Activated CD8-positive, alpha-beta memory T cell treated with anti-CD3 and anti-CD28 coated beads, Interleukin-2, amount 10 ng/mL, durations not matched to agents 7 days and 5 days (primary cell): ENCODE measurements around the gene OR2V2. TPM values are rescaled to one million over a fixed set of nuclear protein-coding genes. Genes with fewer than 3 reads are reported as not detected.
"Not testable (repeated sequence)": the region's sequence is repeated elsewhere in the genome, so short reads cannot be mapped to it uniquely, and the experiment has no call there.

Source experiments
- ATAC-seq: fragments of 150-1000 bp; cut with Tn5 transposase; one replicate; pipeline ENCODE4 v1.10.0; 2021; ENCODE audit warnings: moderate library complexity
- CTCF ChIA-PET: fragments of 350-600 bp; sonication (Branson Sonifier 250); formaldehyde crosslinking; loops from one replicate; lab custom pipeline; 2021; ENCODE audit warnings: antibody characterized with exemption; lab: Charles Lee
- DNase-seq: peaks from one replicate; pipeline ENCODE4 v3.0.0-alpha.2; 2020
- H3K27ac Mint-ChIP-seq: one replicate; pipeline ENCODE4 v1.8.0; 2021; ENCODE audit warnings: mild to moderate bottlenecking, mixed read lengths
- H3K27me3 Mint-ChIP-seq: one replicate; pipeline ENCODE4 v1.8.0; 2021; ENCODE audit warnings: mixed read lengths
- H3K36me3 Mint-ChIP-seq: one replicate; pipeline ENCODE4 v1.8.0; 2021; ENCODE audit warnings: mild to moderate bottlenecking, mixed read lengths
- H3K4me1 Mint-ChIP-seq: one replicate; pipeline ENCODE4 v1.8.0; 2021; ENCODE audit warnings: mixed read lengths
- H3K4me3 Mint-ChIP-seq: one replicate; pipeline ENCODE4 v1.8.0; 2021; ENCODE audit warnings: mild to moderate bottlenecking, moderate library complexity, mixed read lengths
- H3K9me3 Mint-ChIP-seq: one replicate; pipeline ENCODE4 v1.8.0; 2022; ENCODE audit warnings: low read depth, mixed read lengths
- total RNA-seq, 2 experiments: library from RNA; stranded (reverse); gene quantifications; one replicate each; pipeline ENCODE4 v1.2.3, GENCODE V29; 2021

The OR2V2 gene
- total RNA-seq, 2 experiments from 2014 or later: not detected

- DNase-seq (no peak), ATAC-seq (no peak)
- H3K4me3 Mint-ChIP-seq: no peak overlapping the region
- H3K4me1 Mint-ChIP-seq: no peaks in the 10 kb centered on the region
- H3K27ac Mint-ChIP-seq: no peak overlapping the region
- CTCF ChIA-PET: no interaction called here
- peaks cover 29% of the 10 kb centered on the region for H3K27me3 Mint-ChIP-seq
- H3K9me3 Mint-ChIP-seq: no peaks in the 10 kb centered on the region
- H3K36me3 Mint-ChIP-seq: no peaks in the 10 kb centered on the region
These were observed 5.3 kb upstream of the OR2V2 start for GRCh38 chr5:181142054-181142453.

- no peaks in the 10 kb centered on the region for H3K9me3 Mint-ChIP-seq
- no peaks in the 10 kb centered on the region for H3K36me3 Mint-ChIP-seq
- no peak for DNase-seq
- H3K27ac Mint-ChIP-seq: no peak overlapping the region
- CTCF ChIA-PET: no interaction called here
- H3K27me3 Mint-ChIP-seq: peaks cover 40% of the 10 kb centered on the region
- no peak for ATAC-seq
- no peak overlapping the region for H3K4me3 Mint-ChIP-seq
- no peaks in the 10 kb centered on the region for H3K4me1 Mint-ChIP-seq
These were observed 2.3 kb upstream of the OR2V2 start for GRCh38 chr5:181145133-181145532.

GRCh38 chr5:181149355-181149754, 2.0 kb downstream of the OR2V2 start:
- ATAC-seq (no peak), DNase-seq (no peak)
- no peaks in the 10 kb centered on the region for H3K36me3 Mint-ChIP-seq
- H3K27me3 Mint-ChIP-seq: peaks cover 27% of the 10 kb centered on the region
- H3K4me3 Mint-ChIP-seq: no peak overlapping the region
- H3K27ac Mint-ChIP-seq: no peak overlapping the region
- H3K9me3 Mint-ChIP-seq: no peaks in the 10 kb centered on the region
- CTCF ChIA-PET: no interaction called here
- peaks cover 12% of the 10 kb centered on the region for H3K4me1 Mint-ChIP-seq

- H3K4me3 Mint-ChIP-seq: no peak overlapping the region
- peaks cover 24% of the 10 kb centered on the region for H3K27me3 Mint-ChIP-seq
- no peaks in the 10 kb centered on the region for H3K36me3 Mint-ChIP-seq
- peaks cover 2% of the 10 kb centered on the region for H3K9me3 Mint-ChIP-seq
- peaks cover 18% of the 10 kb centered on the region for H3K4me1 Mint-ChIP-seq
- ATAC-seq (no peak), DNase-seq (no peak)
- CTCF ChIA-PET: no interaction called here
- H3K27ac Mint-ChIP-seq: no peak overlapping the region
These were observed 2.7 kb downstream of the OR2V2 start for GRCh38 chr5:181149806-181150733.

- H3K27ac Mint-ChIP-seq: no peak overlapping the region
- H3K9me3 Mint-ChIP-seq: peaks cover 2% of the 10 kb centered on the region
- no peak for DNase-seq
- ATAC-seq: no peak
- no peaks in the 10 kb centered on the region for H3K36me3 Mint-ChIP-seq
- CTCF ChIA-PET: no interaction called here
- no peak overlapping the region for H3K4me3 Mint-ChIP-seq
- H3K27me3 Mint-ChIP-seq: peaks cover 22% of the 10 kb centered on the region
- peaks cover 25% of the 10 kb centered on the region for H3K4me1 Mint-ChIP-seq
These were observed 3.8 kb downstream of the OR2V2 start for GRCh38 chr5:181151146-181151545.

- Mint-ChIP-seq H3K9me3 (peaks cover 2% of the 10 kb centered on the region), H3K4me3 (no peak overlapping the region), H3K36me3 (no peaks in the 10 kb centered on the region), H3K4me1 (peaks cover 37% of the 10 kb centered on the region), H3K27ac (no peak overlapping the region), H3K27me3 (peaks cover 16% of the 10 kb centered on the region)
- ATAC-seq (no peak), DNase-seq (no peak)
- CTCF ChIA-PET: no interaction called here
These were observed 5.0 kb downstream of the OR2V2 start for GRCh38 chr5:181152406-181152805.

GRCh38 chr5:181153814-181154213, 6.4 kb downstream of the OR2V2 start:
- CTCF ChIA-PET: no interaction called here
- H3K9me3 Mint-ChIP-seq: peaks cover 2% of the 10 kb centered on the region
- DNase-seq (peak; percentile 63), ATAC-seq (peak; percentile 75)
- H3K27ac Mint-ChIP-seq: peak overlapping the region; percentile 20
- no peaks in the 10 kb centered on the region for H3K36me3 Mint-ChIP-seq
- peaks cover 9% of the 10 kb centered on the region for H3K27me3 Mint-ChIP-seq
- H3K4me1 Mint-ChIP-seq: peaks cover 41% of the 10 kb centered on the region
- H3K4me3 Mint-ChIP-seq: no peak overlapping the region

- Mint-ChIP-seq H3K4me1 (peaks cover 60% of the 10 kb centered on the region), H3K27ac (peak overlapping the region; percentile 57), H3K9me3 (peaks cover 2% of the 10 kb centered on the region), H3K36me3 (no peaks in the 10 kb centered on the region), H3K27me3 (peaks cover 2% of the 10 kb centered on the region), H3K4me3 (no peak overlapping the region)
- DNase-seq (peak; percentile 55), ATAC-seq (no peak)
- CTCF ChIA-PET: interaction anchor here (0.6 to 2.1 kb wide), 3 partner anchors 28 to 372 kb away, joined by 3 to 7 read pairs (median 5); no protein-coding TSS in a partner anchor
These were observed 9.4 kb downstream of the OR2V2 start for GRCh38 chr5:181156758-181157157.

- DNase-seq (no peak), ATAC-seq (no peak)
- Mint-ChIP-seq H3K27me3 (peaks cover 9% of the 10 kb centered on the region), H3K4me1 (peaks cover 66% of the 10 kb centered on the region), H3K27ac (no peak overlapping the region), H3K36me3 (no peaks in the 10 kb centered on the region), H3K4me3 (no peak overlapping the region), H3K9me3 (peaks cover 2% of the 10 kb centered on the region)
- CTCF ChIA-PET: interaction anchor here (1.4 to 2.1 kb wide), 5 partner anchors 9 to 29 kb away, joined by 3 to 10 read pairs (median 4); no protein-coding TSS in a partner anchor
These were observed 11.5 kb downstream of the OR2V2 start for GRCh38 chr5:181158869-181159268.

GRCh38 chr5:181159286-181160151, 12.1 kb downstream of the OR2V2 start:
- H3K27me3 Mint-ChIP-seq: peaks cover 10% of the 10 kb centered on the region
- H3K4me3 Mint-ChIP-seq: peak overlapping the region; percentile 51
- peaks cover 2% of the 10 kb centered on the region for H3K9me3 Mint-ChIP-seq
- peak; percentile 76 for ATAC-seq
- H3K4me1 Mint-ChIP-seq: peaks cover 66% of the 10 kb centered on the region
- H3K27ac Mint-ChIP-seq: peak overlapping the region; percentile 97
- no peaks in the 10 kb centered on the region for H3K36me3 Mint-ChIP-seq
- CTCF ChIA-PET: interaction anchor here (0.6 to 2.1 kb wide), 9 partner anchors 8 to 85 kb away, joined by 3 to 10 read pairs (median 3); partner anchors contain the start of gene RACK1
- DNase-seq: peak; percentile 95

- peak overlapping the region; percentile 81 for H3K4me3 Mint-ChIP-seq
- CTCF ChIA-PET: interaction anchor here (0.6 to 2.1 kb wide), 8 partner anchors 10 to 84 kb away, joined by 3 to 10 read pairs (median 3); partner anchors contain the start of gene RACK1
- peak overlapping the region; percentile 97 for H3K27ac Mint-ChIP-seq
- peaks cover 63% of the 10 kb centered on the region for H3K4me1 Mint-ChIP-seq
- no peaks in the 10 kb centered on the region for H3K36me3 Mint-ChIP-seq
- peaks cover 14% of the 10 kb centered on the region for H3K27me3 Mint-ChIP-seq
- ATAC-seq (peak; percentile 78), DNase-seq (peak; percentile 87)
- no peaks in the 10 kb centered on the region for H3K9me3 Mint-ChIP-seq
These were observed 12.9 kb downstream of the OR2V2 start for GRCh38 chr5:181160152-181160754.

GRCh38 chr5:181160755-181161533, 13.6 kb downstream of the OR2V2 start:
- H3K4me3 Mint-ChIP-seq: peak overlapping the region; percentile 81
- H3K4me1 Mint-ChIP-seq: peaks cover 63% of the 10 kb centered on the region
- H3K36me3 Mint-ChIP-seq, H3K9me3 Mint-ChIP-seq: not testable (repeated sequence)
- DNase-seq (peak; percentile 72), ATAC-seq (peak; percentile 43)
- peaks cover 20% of the 10 kb centered on the region for H3K27me3 Mint-ChIP-seq
- peak overlapping the region; percentile 94 for H3K27ac Mint-ChIP-seq
- CTCF ChIA-PET: interaction anchor here (0.9 to 2.1 kb wide), 5 partner anchors 9 to 83 kb away, joined by 3 to 10 read pairs (median 4); partner anchors contain the start of gene RACK1
